ENCODE data around the gene XYLT1. TPM values are rescaled to one million over a fixed set of nuclear protein-coding genes. Genes with fewer than 3 reads are reported as not detected.

XYLT1 gene
- total and polyA plus RNA-seq, 10 of the 15 experiments (the other 5 are each of a cell fraction or from before 2014, with no cell fraction given) = 0.88 to 14.8 (median 5.8) TPM

- 54% methylated on average over 7 of the region's 7 CpGs for WGBS (ENCODE audit: insufficient coverage, insufficient replicate concordance, low lambda C conversion rate, missing lambda C conversion rate)
- Histone ChIP-seq H3K27me3 (replicated peaks in 1 of 2; ENCODE audit: control insufficient read depth in 2 of 2, insufficient read depth in 2 of 2, low read length in 1 of 2) (no peaks in the 10 kb centered on the region), H3K79me2 (ENCODE audit: control insufficient read depth, insufficient read depth, low read length) (no peaks in the 10 kb centered on the region), H3K4me1 (ENCODE audit: control insufficient read depth, insufficient read depth, low read length) (no peaks in the 10 kb centered on the region; the same call in 1 of the 2 replicates), H3K36me3 (ENCODE audit: control insufficient read depth in 2 of 2, insufficient read depth in 2 of 2, low read length in 1 of 2) (no peaks in the 10 kb centered on the region; a peak in 1 of 4 replicates), H3K27ac (ENCODE audit: control insufficient read depth, insufficient read depth) (no peak overlapping the region), H3K9me3 (replicated peaks; ENCODE audit: control insufficient read depth, insufficient read depth, low read length) (no peaks in the 10 kb centered on the region), H3K4me3 (no peak overlapping the region), H2AFZ (ENCODE audit: control insufficient read depth, low read depth, low read length) (no peak overlapping the region), H3K4me2 (ENCODE audit: control insufficient read depth, insufficient read depth) (no peak overlapping the region), H4K20me1 (ENCODE audit: control insufficient read depth, insufficient read depth) (no peaks in the 10 kb centered on the region), H3K9ac (ENCODE audit: control insufficient read depth, insufficient read depth, low read length) (no peak overlapping the region)
- intact Hi-C loops (cut with micrococcal nuclease; ENCODE audit: unreplicated experiment) (no loop called here), in situ Hi-C loops (cut with MboI) (no loop called here)
- no peak for TF ChIP-seq YBX1 (IDR thresholded peaks at IDR 0.05)
- TF ChIP-seq USF2 (IDR thresholded peaks at IDR 0.05; ENCODE audit: borderline replicate concordance, low read depth, low read length) = no peak
- no peak for TF ChIP-seq ASH2L (IDR thresholded peaks at IDR 0.05; ENCODE audit: borderline replicate concordance, low read depth)
- no peak for TF ChIP-seq RCOR1 (conservative IDR thresholded peaks at IDR 0.05; ENCODE audit: low read depth, low read length)
- TF ChIP-seq GABPA (IDR thresholded peaks at IDR 0.05; ENCODE audit: low read depth) = no peak
- no peak for TF ChIP-seq YY1 (IDR thresholded peaks at IDR 0.05; ENCODE audit: low read depth, low read length)
- no peak for TF ChIP-seq CEBPB (IDR thresholded peaks at IDR 0.05; ENCODE audit: borderline replicate concordance in 1 of 2, low read depth in 2 of 2, low read length in 2 of 2)
- no peak for TF ChIP-seq USF1 (IDR thresholded peaks at IDR 0.05; ENCODE audit: borderline replicate concordance, extremely low read length, insufficient read depth, low read depth, low read length)
- TF ChIP-seq EED (IDR thresholded peaks at IDR 0.05; ENCODE audit: low read depth) = no peak
- no peak for TF ChIP-seq JUND (IDR thresholded peaks at IDR 0.05; ENCODE audit: low read depth, low read length)
- TF ChIP-seq RAD21 (IDR thresholded peaks at IDR 0.05; ENCODE audit: insufficient read depth, low read depth, low read length) = no peak
- FAIRE-seq (no peak), ATAC-seq (no peak), DNase-seq (ENCODE audit: low read depth, low spot score) (no peak)
- no TSS peak for BruUV-seq (replicated peaks)
- CTCF ChIA-PET = interaction anchor here (1.0 to 1.1 kb wide), 3 partner anchors 239 to 367 kb away, joined by 3 to 4 read pairs (median 4); no protein-coding TSS in a partner anchor
- SMC1A ChIA-PET (ENCODE audit: uncharacterized antibody, unreplicated experiment) = interaction anchor here (0.8 to 2.0 kb wide), 9 partner anchors 10 to 64 kb away, joined by 3 to 7 read pairs (median 3); no protein-coding TSS in a partner anchor
- RAD21 ChIA-PET (ENCODE audit: unreplicated experiment) = interaction anchor here (0.8 to 1.5 kb wide), 5 partner anchors 10 to 239 kb away, joined by 3 to 4 read pairs (median 4); no protein-coding TSS in a partner anchor
- POLR2A ChIA-PET = no interaction called here
Measured at GRCh38 chr16:17228048-17228707, 242.6 kb downstream of the XYLT1 start.

Data from GM12878 (cell line).